K562 (cell line): ENCODE measurements around the gene CDKN1C. TPM values are rescaled to one million over a fixed set of nuclear protein-coding genes. Genes with fewer than 3 reads are reported as not detected.

Experiments
- DACH1 ChIP-seq: fragments of 450-650 bp; IDR thresholded peaks from 2 replicates; pipeline ENCODE4 v1.6.1; 2018; ENCODE audit not compliant: partially characterized antibody
- ELF2 ChIP-seq: fragments of 250-450 bp; sonication (Bioruptor Pico); IDR thresholded peaks from 2 replicates; pipeline ENCODE4 v1.5.0; 2021; ENCODE audit warnings: mild to moderate bottlenecking
- ETS2 ChIP-seq: IDR thresholded peaks from 2 replicates; pipeline ENCODE4 v1.6.1; 2016; ENCODE audit warnings: borderline replicate concordance, missing genetic modification characterization, mild to moderate bottlenecking, moderate library complexity, missing compliant biosample characterization; ENCODE audit not compliant: poor library complexity, severe bottlenecking
- HNRNPK ChIP-seq: fragments of 200-400 bp; formaldehyde crosslinking; IDR thresholded peaks from one replicate; pipeline ENCODE4 v1.6.1; 2018; ENCODE audit warnings: mild to moderate bottlenecking, low read depth, low read length; ENCODE audit not compliant: poor library complexity, severe bottlenecking
- RBM17 ChIP-seq: fragments of 200-400 bp; formaldehyde crosslinking; IDR thresholded peaks from 2 replicates; pipeline ENCODE4 v1.6.1; 2017; ENCODE audit warnings: low read depth, mild to moderate bottlenecking, low read length, borderline replicate concordance
- REST ChIP-seq, 2 experiments: fragments of 450-650 bp; formaldehyde crosslinking in 1 of 2; IDR thresholded peaks; 2 replicates each; pipeline versions ENCODE4 v1.4.0 to v1.6.1; 2014 to 2020; ENCODE audit warnings: mild to moderate bottlenecking in 2 of 2, borderline replicate concordance in 1 of 2, low read depth in 1 of 2
- SMARCB1 ChIP-seq: IDR thresholded peaks from 2 replicates; pipeline ENCODE4 v1.6.1; 2011; ENCODE audit warnings: improper control_type of control experiment, low read depth; ENCODE audit not compliant: insufficient read length
- ZBTB43 ChIP-seq: sonication (generic); formaldehyde crosslinking; IDR thresholded peaks from 2 replicates; pipeline ENCODE4 v1.8.0; 2023; ENCODE audit warnings: mild to moderate bottlenecking, missing genetic modification reagents
- polyA plus RNA-seq, 8 experiments: library from polyadenylated mRNA; depleted of rRNA in 4 of 8; stranded (reverse) in 5 of 8; unstranded in 3 of 8; fragments of >200 nt; fragmentation: Nextera tagmentation in 2 of 8; fragmentation: Illumina TruSeq in 1 of 8; extraction: Ambion mirVana in 2 of 8; extraction: Trizol in 1 of 8; gene quantifications; 2 replicates each; pipeline versions ENCODE4 v1.2.1 to v1.2.3, GENCODE V29; 2011 to 2014; ENCODE audit warnings: inconsistent platforms in 1 of 8, missing spikeins in 1 of 8
- total RNA-seq, 7 experiments: library from RNA; depleted of rRNA in 6 of 7; stranded (reverse); fragments of >200 nt in 6 of 7; fragmentation: Illumina TruSeq in 2 of 7; extraction: Trizol in 2 of 7; gene quantifications; 2 replicates each; pipeline versions ENCODE4 v1.2.1 to v1.2.3, GENCODE V29; 2011 to 2021; ENCODE audit warnings: low replicate concordance in 1 of 7
- TF ChIP-seq, protein P1 (sequence below): IDR thresholded peaks from 2 replicates; pipeline ENCODE4 v1.6.1; 2011; ENCODE audit warnings: borderline replicate concordance, low read depth, mild to moderate bottlenecking, moderate library complexity, low read length; ENCODE audit not compliant: insufficient read depth, poor library complexity, severe bottlenecking
- TF ChIP-seq, protein P2 (sequence below), 2 experiments: fragments of 450-650 bp in 1 of 2; sonication (generic) in 1 of 2; formaldehyde crosslinking in 1 of 2; IDR thresholded peaks in 1 of 2; conservative IDR thresholded peaks in 1 of 2; 2 replicates each; pipeline versions ENCODE4 v1.6.1 to v1.8.1; 2016 to 2023; ENCODE audit warnings: mild to moderate bottlenecking in 2 of 2, moderate library complexity in 2 of 2, inconsistent platforms in 1 of 2, missing genetic modification reagents in 1 of 2

The CDKN1C gene
- total and polyA plus RNA-seq, 9 of the 15 experiments (the other 6 are each of a cell fraction or from before 2014, with no cell fraction given) = 2.8 to 21.1 (median 9.3) TPM

GRCh38 chr11:2898366-2899079 lies 12.9 kb upstream of the CDKN1C start (continued):
- TF ChIP-seq REST (IDR thresholded peaks at IDR 0.05; ENCODE audit: borderline replicate concordance) = no peak
- no peak for TF ChIP-seq REST (CRISPR knock-in tag; IDR thresholded peaks at IDR 0.05; ENCODE audit: low read depth)
- TF ChIP-seq HNRNPK = no peak
- TF ChIP-seq ELF2 = no peak
- no peak for TF ChIP-seq ETS2
- TF ChIP-seq DACH1 = peak; percentile 68
- no peak for TF ChIP-seq ZBTB43 (CRISPR knock-in tag)
- TF ChIP-seq RBM17 = no peak
- TF ChIP-seq, protein P1, sequence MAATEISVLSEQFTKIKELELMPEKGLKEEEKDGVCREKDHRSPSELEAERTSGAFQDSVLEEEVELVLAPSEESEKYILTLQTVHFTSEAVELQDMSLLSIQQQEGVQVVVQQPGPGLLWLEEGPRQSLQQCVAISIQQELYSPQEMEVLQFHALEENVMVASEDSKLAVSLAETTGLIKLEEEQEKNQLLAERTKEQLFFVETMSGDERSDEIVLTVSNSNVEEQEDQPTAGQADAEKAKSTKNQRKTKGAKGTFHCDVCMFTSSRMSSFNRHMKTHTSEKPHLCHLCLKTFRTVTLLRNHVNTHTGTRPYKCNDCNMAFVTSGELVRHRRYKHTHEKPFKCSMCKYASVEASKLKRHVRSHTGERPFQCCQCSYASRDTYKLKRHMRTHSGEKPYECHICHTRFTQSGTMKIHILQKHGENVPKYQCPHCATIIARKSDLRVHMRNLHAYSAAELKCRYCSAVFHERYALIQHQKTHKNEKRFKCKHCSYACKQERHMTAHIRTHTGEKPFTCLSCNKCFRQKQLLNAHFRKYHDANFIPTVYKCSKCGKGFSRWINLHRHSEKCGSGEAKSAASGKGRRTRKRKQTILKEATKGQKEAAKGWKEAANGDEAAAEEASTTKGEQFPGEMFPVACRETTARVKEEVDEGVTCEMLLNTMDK = no peak
- TF ChIP-seq SMARCB1 = no peak
- TF ChIP-seq, protein P2, sequence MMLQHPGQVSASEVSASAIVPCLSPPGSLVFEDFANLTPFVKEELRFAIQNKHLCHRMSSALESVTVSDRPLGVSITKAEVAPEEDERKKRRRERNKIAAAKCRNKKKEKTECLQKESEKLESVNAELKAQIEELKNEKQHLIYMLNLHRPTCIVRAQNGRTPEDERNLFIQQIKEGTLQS (IDR thresholded peaks at IDR 0.05) = peak; percentile 94
- TF ChIP-seq, protein P2 (CRISPR knock-in tag; conservative IDR thresholded peaks at IDR 0.05) = no peak
